ENCODE results near the gene CHRNA10.
"Not testable (repeated sequence)": the region's sequence is repeated elsewhere in the genome, so short reads cannot be mapped to it uniquely, and the experiment has no call there.

Gene CHRNA10

DNA sequence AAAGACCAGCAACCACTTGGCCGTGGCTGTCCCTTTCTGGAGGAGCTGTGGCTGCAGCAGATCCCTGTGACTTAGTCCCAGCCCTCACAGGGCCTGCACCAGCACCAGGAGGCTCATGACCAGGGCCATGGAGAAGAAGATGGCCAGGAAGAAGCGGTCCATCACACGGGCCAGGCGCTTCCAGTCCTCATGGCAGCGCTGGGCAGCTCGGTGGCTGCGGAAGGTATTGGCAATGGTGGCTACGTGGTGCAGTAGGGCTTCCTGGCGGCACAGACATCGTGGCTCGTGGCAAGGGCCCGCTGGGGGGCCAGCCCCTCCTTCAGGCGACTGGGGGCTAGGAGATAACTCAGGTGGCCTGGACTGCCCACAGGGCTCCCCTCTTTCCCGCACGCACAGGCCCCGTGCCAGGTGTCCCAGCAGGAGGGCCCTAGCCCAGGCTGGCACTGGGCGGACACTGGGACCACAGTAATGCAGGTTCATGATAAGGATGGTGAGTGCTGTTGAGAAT is 5.1 kb downstream of the CHRNA10 start:
- no peak for DNase-seq
- intact Hi-C loops (cut with DNase I): no loop called here

DNA sequence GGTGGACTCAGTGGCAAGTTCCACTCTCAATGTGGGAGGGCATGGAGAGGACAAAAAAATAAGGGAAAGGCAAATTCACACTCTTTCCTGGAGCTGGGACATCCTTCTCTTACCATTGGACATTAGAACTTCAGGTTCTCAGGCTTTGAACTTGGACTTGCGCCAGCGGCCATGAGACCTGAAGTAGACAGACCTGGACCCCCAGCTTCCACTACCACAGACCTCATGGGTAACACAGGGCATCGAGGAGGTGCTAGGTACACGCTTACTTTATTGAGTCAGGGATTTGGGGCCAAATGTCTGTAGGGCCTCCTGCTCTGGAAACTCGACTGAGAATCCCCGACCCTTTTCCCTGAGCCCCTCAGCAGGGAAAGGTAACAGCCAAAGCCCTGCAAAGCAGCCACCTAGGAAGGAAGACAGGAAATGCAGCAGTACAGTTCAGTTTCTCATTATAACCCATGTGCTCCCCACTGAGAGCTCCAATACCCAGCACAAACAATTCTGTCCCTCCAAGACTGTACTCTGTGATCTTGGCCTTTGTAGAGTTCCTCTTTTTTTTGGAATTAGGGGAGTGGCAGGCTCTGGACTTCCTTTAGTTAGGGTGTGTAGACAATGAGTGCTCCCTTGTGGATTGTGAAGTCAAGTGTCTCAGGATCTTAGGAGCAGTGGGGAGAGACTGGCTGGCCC is 5.7 kb downstream of the CHRNA10 start:
- DNase-seq: no peak
- intact Hi-C loops (cut with DNase I): no loop called here

DNA sequence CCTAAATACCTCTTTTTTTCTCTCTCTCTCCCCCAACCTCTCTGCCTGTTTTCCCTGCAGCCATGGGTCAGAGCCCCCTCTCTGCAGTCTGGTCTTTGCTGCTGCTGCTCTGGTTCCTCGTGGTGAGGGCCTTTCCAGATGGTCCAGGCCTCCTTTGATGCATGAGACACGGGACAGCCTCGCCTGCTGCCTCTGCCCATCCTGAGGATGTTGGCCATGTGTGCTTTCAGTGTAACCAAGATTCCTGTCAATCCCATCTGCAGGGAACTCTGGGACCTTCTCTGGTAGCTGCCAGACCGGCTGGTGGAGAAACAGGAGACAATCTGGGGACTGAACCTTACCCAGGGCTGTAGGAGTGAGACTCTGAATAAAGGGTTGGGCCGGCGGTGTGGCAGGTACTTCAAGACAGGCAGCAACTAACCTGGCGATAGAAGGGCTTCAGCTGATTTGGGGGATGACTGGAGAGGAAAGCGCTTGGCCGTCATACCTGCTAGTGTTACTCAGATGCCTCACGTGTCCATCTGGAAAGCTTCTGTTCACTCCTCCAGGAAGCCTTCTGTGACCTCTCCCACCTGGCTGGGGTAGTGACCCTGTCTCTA is 7.1 kb downstream of the CHRNA10 start:
- intact Hi-C loops (cut with DNase I): no loop called here
- no peak for DNase-seq

DNA sequence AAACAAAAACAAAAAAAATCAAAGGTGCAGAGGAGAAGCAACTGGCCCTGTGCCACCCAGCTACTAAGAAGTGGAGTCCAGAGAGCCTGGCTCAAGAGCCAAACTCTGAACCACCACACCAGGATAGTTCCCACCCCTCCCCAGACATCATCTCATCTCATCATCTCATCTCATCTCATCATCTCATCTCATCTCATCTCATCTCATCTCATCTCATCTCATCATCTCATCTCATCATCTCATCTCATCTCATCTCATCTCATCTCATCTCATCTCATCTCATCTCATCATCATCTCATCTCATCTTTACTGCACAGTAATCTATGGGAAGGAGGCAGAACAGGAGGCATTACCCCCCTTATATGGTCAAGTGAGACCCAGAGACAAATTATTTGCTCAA is 8.3 kb downstream of the CHRNA10 start:
- DNase-seq: no peak
- intact Hi-C loops (cut with DNase I): no loop called here

DNA sequence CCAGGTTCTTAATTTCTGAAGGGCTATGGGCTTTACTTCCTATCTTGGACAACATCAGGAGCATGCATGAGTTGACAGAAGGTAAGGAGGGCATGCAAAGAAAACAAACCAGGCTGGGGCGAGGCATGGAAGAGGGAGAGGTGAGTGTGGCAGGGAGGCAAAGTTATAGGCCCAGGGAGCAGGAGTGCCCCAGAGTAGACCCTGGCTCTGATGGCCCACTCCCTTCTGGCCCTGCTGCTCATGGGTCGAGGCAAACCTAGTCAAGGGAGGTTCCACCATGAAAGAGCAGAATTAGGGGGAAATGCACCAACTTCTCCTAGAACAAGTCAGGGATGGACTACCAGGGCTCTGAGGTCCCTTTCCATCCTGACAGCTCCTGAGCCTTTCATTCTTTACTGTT is 10.2 kb downstream of the CHRNA10 start:
- DNase-seq: no peak
- intact Hi-C loops (cut with DNase I): no loop called here

DNA sequence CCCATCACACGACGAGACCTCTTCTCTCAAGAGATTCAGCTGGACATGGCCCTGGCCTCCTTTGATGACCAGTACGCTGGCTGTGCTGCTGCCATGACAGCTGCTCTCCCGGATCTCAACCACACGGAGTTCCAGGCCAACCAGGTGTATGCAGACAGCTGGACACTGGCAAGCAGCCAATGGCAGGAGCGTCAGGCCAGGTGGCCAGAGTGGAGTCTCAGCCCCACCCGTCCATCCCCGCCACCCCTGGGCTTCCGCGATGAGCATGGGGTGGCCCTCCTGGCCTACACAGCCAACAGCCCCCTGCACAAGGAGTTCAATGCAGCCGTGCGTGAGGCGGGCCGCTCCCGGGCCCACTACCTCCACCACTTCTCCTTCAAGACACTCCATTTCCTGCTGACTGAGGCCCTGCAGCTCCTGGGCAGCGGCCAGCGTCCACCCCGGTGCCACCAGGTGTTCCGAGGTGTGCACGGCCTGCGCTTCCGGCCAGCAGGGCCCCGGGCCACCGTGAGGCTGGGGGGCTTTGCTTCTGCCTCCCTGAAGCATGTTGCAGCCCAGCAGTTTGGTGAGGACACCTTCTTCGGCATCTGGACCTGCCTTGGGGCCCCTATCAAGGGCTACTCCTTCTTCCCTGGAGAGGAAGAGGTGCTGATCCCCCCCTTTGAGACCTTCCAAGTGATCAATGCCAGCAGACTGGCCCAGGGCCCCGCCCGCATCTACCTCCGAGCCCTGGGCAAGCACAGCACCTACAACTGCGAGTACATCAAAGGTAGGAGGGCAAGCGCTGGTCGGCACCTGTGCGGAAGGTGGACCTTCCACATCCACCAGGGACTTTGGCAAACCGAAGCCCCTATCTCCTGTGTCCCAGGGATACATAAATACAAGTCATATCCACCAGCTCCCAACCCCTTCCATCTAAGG is 11.3 kb downstream of the CHRNA10 start:
- no peak for DNase-seq
- intact Hi-C loops (cut with DNase I): no loop called here

DNA sequence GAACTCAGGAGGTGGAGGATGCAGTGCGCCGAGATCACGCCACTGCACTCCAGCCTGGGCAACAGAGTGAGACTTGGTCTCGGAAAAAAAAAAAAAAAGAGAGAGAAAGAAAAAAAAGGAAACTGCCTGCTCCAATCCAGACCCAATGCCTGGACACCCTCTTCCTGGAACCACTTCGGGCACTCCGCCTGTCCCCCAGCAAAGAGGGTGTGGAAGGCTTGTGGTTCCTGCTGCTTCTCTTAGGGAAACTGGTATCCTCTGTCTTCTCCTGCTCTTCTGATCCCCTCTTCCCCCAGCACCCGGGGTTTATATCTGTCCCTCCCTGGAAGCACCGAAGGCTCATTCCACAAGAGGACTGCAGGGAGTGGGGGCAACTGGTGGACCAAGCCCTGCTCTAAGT is 12.9 kb downstream of the CHRNA10 start:
- DNase-seq: peak in 1 of 10 donors; percentile 61
- intact Hi-C loops (cut with DNase I): no loop called here

DNA sequence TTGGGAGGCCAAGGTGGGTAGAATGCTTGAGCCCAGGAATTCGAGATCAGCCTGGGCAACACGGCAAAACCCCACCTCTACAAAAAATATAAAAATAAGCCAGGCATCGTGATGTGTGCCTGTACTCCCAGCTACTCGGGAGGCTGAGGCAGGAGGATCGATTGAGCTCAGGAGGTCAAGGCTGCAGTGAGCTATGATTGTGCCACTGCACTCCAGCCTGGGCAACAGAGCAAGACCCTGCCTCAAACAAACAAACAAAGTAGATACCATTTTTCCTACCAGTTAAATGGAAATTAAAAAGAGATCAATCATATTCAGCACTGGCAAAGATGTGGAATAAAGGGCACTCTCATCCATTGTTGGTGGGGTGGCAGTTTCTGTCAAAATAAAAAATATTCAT is 13.9 kb downstream of the CHRNA10 start:
- intact Hi-C loops (cut with DNase I); DNase-seq: not testable (repeated sequence)

DNA sequence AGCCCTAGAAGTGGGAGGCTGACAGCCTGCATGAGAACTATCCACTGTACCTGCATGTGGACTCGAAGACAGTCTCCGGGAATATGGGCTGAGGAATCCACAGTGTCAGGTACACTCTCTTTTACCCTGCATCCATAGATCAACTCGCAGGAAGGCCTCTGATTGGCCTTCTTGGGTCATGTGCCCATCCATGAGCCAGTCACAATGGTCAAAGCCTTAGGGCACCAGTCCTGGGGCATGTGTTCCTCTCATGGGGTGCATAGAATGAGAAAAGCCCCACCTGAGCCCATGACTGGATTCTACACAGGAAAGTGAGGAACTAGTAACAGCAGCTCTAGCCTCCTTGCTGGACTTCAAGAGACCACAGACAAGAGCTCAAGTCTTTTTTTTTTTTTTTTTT is 15.6 kb downstream of the CHRNA10 start:
- intact Hi-C loops (cut with DNase I): no loop called here
- DNase-seq: no peak

DNA sequence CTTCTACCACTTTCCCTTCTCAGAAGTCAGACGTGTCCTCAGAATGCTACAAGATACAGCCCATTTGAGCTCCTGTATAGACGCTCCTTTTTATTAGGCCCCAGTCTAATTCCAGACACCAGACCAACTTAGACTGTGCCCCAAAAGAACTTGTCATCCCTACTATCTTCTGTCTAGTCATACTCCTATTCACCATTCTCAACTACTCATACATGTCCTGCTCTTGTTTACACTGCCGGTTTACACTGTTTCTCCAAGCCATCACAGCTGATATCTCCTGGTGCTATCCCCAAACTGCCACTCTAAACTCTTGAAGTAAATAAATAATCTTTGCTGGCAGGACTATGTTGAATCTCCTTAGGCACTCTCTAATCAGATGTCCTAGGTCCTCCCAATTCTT is 18.7 kb downstream of the CHRNA10 start:
- intact Hi-C loops (cut with DNase I); DNase-seq: not testable (repeated sequence)

DNA sequence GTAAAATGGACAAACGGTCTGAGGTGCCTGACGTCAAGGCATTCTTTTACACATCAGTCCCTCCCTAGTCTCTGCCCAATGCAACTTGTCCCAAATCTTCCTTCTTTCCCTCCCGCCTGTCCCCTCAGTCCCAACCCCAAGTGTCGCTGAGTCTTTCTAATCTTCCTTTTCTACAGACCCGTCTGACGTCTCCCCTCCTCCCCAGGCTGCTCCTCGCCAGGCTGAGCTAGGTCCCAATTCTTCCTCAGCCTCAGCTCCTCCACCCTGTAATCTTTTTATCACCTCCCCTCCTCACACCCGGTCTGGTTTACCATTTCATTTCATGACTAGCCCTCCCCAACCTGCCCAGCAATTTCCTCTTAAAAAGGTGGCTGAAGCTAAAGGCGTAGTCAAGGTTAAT is 21.8 kb downstream of the CHRNA10 start:
- intact Hi-C loops (cut with DNase I): not testable (repeated sequence)
- peak in 2 of 10 donors; percentile 15 to 24 for DNase-seq

DNA sequence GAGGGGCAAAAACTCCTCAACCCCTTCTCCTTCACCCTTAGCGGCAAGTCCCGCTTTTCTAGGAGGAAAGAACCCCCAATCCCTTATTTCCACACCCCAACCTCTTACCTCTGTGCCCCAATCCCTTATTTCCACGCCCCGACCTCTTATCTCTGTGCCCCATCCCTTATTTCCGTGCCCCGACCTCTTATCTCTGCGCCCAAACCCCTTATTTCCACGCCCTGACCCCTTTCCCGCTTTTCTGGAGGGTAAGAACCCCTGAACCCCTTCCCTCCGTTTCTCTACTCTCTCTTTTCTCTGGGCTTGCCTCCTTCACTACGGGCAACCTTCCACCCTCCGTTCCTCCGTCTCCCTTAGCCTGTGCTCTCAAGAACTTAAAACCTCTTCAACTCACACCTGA is 22.3 kb downstream of the CHRNA10 start:
- DNase-seq: peak in 2 of 10 donors; percentile 1 to 27
- intact Hi-C loops (cut with DNase I): not testable (repeated sequence)

DNA sequence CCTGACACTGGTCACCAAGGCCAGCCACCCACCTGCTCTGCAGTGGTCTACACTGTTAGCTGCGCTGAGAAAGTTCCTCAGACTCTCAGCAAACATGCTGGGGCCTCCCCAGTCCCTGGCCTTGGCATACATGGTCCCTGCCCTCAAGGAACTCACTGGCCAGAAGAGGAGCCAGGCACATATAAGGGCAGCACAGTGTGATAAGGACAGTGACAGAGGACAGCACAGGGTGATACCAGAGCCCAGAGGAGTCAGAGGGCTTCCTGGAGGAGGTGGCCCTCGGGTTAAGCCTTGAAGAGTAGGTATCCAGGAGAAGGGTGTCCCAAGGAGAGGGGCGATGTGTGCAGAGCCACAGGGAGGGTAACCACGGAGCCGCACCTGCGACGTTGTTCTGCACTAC is 25.6 kb downstream of the CHRNA10 start:
- peak in 2 of 10 donors; percentile 36 to 47 for DNase-seq
- intact Hi-C loops (cut with DNase I): no loop called here

DNA sequence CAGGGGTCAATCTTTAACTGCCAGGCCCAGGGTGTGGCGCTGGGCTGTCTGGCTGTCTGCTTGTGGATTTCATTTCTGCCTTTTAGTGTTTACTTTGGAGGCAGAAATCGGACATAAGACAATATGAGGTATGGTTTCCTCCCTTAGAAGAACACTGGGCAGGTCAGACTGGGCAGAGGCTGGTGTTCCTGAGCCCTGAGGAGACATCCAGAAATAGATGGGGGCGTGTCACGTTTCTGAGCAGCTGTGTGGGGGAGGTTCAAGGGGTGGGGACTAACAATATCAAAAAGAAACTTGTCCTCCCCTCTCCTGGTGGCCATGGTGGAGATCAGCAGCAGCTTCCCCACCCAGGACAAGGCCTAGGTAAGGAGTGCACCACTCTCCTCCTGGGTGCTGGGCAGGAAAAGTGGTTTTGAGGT is 26.4 kb downstream of the CHRNA10 start, which contains the start of gene ART1:
Gene ART1, plus strand, starts transcription at position 312 of the 419 bp plus-strand sequence. CDS start 14,086 bp downstream, outside the sequence.
- peak in 2 of 10 donors; percentile 7 to 11 for DNase-seq
- intact Hi-C loops (cut with DNase I): no loop called here

DNA sequence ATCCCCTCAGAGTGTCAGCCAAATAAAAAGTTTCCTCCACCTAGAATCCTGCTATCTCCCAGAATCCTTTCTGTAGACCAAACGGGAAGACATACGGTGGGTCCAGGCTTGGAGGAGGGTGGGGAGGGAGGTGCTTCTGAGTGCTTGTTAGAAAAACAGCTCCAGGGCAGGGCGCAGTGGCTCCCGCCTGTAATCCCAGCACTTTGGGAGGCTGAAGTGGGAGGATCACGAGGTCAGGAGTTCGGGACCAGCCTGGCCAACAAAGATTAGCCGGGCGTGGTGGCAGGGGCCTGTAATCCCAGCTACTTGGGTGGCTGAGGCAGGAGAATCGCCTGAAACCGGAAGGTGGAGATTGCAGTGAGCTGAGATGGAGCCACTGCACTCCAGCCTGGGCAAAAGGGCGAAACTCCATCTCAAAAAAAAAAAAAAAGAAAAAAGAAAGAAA is 28.1 kb downstream of the CHRNA10 start:
- intact Hi-C loops (cut with DNase I): not testable (repeated sequence)
- DNase-seq: peak in 2 of 10 donors; percentile 45 to 53

DNA sequence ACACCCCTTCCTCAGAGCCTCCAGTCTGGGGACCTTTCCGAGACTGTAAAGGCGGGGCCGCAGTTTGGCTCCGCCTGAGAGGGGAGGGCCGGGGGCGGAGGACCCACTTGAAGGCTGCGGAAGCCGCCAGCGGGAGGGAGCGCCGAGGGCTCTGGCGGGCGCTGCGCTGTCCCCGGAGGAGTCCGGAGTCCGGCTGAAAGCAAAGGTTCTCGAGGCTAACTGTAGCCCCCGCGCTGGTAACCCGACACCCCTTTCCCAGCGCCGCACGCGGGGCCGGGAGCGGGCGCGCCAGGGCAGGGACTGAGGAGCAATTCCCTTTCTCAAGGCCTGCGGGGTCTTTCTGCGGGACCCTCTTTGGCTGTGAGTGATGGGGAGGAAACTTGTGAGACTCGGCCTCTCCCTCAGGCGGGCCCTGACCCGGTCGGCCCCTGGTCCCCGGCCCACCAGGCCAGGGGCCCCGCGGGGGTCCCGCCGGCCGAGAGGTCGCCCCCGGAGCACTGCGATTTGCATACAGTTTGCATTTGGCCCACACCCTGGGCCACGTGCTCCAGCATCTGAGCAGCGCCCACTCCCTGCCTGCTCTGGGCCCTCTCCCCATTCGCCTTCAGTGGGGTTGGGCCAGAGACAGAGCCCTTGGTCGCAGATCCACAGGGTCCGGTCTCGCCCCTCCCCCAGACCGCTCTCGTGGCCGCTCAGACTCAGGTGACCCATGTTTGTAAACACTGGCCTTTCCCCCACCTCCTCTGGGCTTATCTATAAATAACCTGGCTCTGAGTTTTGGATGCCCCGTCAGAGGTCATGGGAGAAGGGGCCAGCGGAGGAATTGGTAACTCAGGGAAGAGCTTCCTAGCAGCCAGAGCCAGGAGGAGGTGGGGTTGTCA is 28.9 kb downstream of the CHRNA10 start:
- DNase-seq: peak in 4 of 10 donors; percentile 25 to 82 (median 52)
- intact Hi-C loops (cut with DNase I): no loop called here

DNA sequence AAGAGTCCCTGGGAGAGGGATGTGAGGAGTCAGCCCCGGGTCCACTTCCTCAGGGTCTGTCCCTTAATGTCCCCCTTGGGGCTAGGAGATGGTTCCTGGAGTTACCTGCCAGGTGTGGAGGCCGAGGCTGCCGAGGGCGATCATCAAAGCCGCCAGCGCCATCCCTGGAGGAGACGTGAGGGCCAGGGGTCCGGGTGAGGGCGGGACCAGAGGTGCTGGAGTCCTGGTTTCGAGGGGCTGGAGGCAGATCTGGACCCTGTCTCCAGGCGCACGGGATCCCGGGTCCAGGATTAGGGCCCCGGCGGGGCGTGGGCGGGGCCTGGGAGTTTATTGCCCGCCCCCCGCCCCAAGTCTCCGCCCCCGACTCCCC is 29.5 kb downstream of the CHRNA10 start, which contains the start of gene ART5:
Gene ART5, minus strand, starts transcription at position 292 of the 370 bp plus-strand sequence. Its CDS starts 130 bp downstream, at position 162.
- peak in 1 of 10 donors; percentile 74 for DNase-seq
- intact Hi-C loops (cut with DNase I): no loop called here

DNA sequence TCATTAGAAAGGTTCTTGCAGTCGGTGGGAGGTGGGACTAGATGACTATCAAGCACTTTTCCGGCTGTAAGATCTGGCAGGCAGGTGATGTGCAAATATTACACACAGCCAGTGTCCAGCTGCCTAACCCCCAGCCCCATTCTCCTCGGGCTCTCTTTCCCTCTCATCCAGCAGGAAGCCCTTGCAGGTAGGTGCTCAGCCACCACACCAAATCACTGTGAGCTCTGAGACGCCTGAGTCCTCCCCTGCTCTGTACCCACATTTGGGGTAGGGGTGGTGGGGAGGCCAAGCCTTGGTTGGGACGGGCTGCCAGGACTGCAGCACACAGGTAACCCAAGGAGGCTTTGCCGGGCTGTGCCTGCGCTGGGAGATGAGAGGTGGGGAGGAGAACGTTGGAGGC is 30.0 kb downstream of the CHRNA10 start:
- intact Hi-C loops (cut with DNase I): no loop called here
- peak in 2 of 10 donors; percentile 41 to 60 for DNase-seq

DNA sequence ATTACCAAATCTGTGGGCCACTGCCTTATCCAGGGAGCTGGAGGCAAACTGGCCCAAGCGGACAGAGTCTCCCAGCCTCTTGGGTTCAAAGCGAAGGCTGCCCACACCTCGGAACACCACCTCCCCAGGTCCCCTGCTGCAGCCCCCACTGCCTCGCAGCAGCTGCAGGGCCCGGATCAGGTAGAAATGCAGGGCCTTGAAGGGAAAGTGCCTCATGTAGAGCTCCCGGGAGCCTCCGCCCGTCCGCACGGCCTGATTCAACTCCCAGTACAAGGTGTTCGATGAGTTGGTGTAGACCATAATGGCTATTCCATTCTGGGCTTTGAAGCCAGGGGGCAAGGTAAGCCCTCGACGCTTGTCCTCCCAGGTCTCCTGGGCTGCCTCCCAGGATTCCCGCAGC is 31.3 kb downstream of the CHRNA10 start:
- DNase-seq: peak in 1 of 10 donors; percentile 55
- intact Hi-C loops (cut with DNase I): no loop called here

DNA sequence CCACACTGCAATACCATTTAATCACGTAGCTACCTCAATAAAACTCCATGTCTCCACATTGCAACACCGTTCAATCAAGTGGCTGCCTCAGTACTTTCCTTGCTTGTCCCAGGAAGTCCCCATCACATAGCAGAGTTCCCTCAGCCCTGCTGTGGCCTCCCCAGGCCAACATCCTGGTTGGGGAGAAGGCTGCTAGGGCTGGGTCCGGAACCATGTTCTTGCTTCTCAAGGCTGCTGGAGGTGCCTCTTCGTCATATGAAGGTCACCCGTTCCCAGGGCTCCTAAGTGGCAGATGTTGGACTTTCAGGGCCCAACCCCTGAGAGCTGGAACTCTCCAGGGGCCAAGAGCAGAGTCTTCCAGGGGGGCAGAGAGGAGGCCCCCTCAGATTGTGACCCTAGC is 32.7 kb downstream of the CHRNA10 start:
- peak in 1 of 10 donors; percentile 58 for DNase-seq
- intact Hi-C loops (cut with DNase I): no loop called here
